Measurements from ENCODE around the gene LRP1B. TPM values are rescaled to one million over a fixed set of nuclear protein-coding genes. Genes with fewer than 3 reads are reported as not detected.

LRP1B gene
- total and polyA plus RNA-seq, 2 of the 8 experiments (the other 6 are each of a cell fraction or from before 2014, with no cell fraction given), result 0.03 TPM; not detected in 1

DNA sequence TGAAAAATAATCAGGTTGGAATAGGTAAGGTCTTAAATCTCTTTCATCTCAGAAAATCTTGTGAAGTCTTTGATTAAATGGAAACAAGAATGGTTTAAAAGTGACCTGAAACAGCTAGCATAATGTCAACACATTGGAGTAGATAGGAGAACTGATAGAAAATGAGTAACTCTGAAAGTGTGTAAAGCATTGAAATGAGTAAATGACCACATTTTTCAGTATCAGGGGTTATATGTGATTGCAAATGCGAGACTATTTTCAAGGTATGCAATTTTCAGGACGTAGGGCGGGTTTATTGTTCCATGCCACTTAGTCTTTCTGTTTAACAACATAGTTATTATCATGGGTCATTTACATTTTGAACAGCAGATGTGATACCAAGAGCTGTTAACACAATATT is 1383.2 kb downstream of the LRP1B start:
- FAIRE-seq, result no peak
- Histone ChIP-seq H2AFZ (ENCODE audit: low read length) (no peak overlapping the region), H4K91ac (replicated peaks; ENCODE audit: insufficient read length, low read length) (no peak overlapping the region)

More for the DNA sequence above, 1383.2 kb downstream of the LRP1B start:
- Histone ChIP-seq H4K8ac (ENCODE audit: extremely low read depth, insufficient read depth, low read length) (no peak overlapping the region), H4K20me1 (replicated peaks in 1 of 2; ENCODE audit: control insufficient read depth in 1 of 2, insufficient read depth in 2 of 2, low read length in 2 of 2) (no peaks in the 10 kb centered on the region), H3K23me2 (ENCODE audit: low read depth, low read length) (no peaks in the 10 kb centered on the region), H3K4me2 (ENCODE audit: insufficient read depth in 1 of 2, low read depth in 2 of 2, low read length in 2 of 2) (no peak overlapping the region), H3K27ac (ENCODE audit: low read depth, low read length) (no peak overlapping the region), H3K9me3 (ENCODE audit: insufficient read depth in 2 of 2, low read depth in 1 of 2, low read length in 1 of 2) (no peaks in the 10 kb centered on the region), H3K79me1 (ENCODE audit: low read depth, low read length) (no peaks in the 10 kb centered on the region), H2BK12ac (ENCODE audit: low read depth, low read length) (no peak overlapping the region), H3K36me3 (ENCODE audit: control insufficient read depth in 2 of 4, insufficient read depth in 4 of 4, low read length in 3 of 4) (no peaks in the 10 kb centered on the region), H3K27me3 (replicated peaks in 1 of 4; ENCODE audit: control insufficient read depth in 3 of 4, extremely low read depth in 1 of 4, insufficient read depth in 3 of 4, low read length in 3 of 4) (no peaks in the 10 kb centered on the region), H3K18ac (ENCODE audit: extremely low read depth, low read length) (no peak overlapping the region), H4K5ac (ENCODE audit: insufficient read length, low read depth, low read length) (no peak overlapping the region), H2BK15ac (ENCODE audit: low read length) (no peak overlapping the region), H3K14ac (ENCODE audit: insufficient read length) (no peak overlapping the region), H3K56ac (replicated peaks; ENCODE audit: insufficient read length, low read depth, low read length) (no peak overlapping the region), H3K4ac (replicated peaks; ENCODE audit: insufficient read length, low read depth, low read length) (no peak overlapping the region), H3K79me2 (ENCODE audit: control insufficient read depth in 1 of 2, insufficient read depth in 2 of 2, low read length in 2 of 2) (no peaks in the 10 kb centered on the region), H3K4me3 (ENCODE audit: extremely low read depth in 1 of 4, insufficient read depth in 2 of 4, low read depth in 3 of 4, low read length in 4 of 4) (no peak overlapping the region), H3K4me1 (replicated peaks in 1 of 4; ENCODE audit: control insufficient read depth in 3 of 4, insufficient read depth in 4 of 4, low read length in 3 of 4) (no peaks in the 10 kb centered on the region), H2BK120ac (replicated peaks; ENCODE audit: low read depth, low read length) (no peak overlapping the region), H3K9ac (replicated peaks in 1 of 4; ENCODE audit: extremely low read depth in 1 of 4, low read depth in 3 of 4, low read length in 3 of 4) (no peak overlapping the region), H2BK20ac (ENCODE audit: low read length) (no peak overlapping the region), H3K23ac (ENCODE audit: insufficient read length) (no peak overlapping the region), H2BK5ac (ENCODE audit: low read depth, low read length) (no peak overlapping the region), H2AK5ac (ENCODE audit: low read depth, low read length) (no peak overlapping the region)
- no peak for DNase-seq (ENCODE audit: low read depth in 1 of 2, low spot score in 2 of 2)
- 92% methylated on average over 3 of the region's 3 CpGs; no CpG with 5 or more reads in 1 of the 2 experiments for WGBS, 2 experiments (ENCODE audit: extremely low coverage in 1 of 2, insufficient coverage in 1 of 2, insufficient read length in 1 of 2, insufficient replicate concordance in 2 of 2, low coverage in 1 of 2, low lambda C conversion rate in 2 of 2, missing lambda C conversion rate in 1 of 2)
- ChIA-PET CTCF (ENCODE audit: partially characterized antibody) (interaction anchor here (1.2 kb wide), 1 partner anchor 10 kb away, joined by 3 read pairs; no protein-coding TSS in a partner anchor), POLR2A (ENCODE audit: partially characterized antibody) (no interaction called here)
- no peak for TF ChIP-seq ZNF274 (IDR thresholded peaks at IDR 0.05; ENCODE audit: borderline replicate concordance, extremely low read depth, low read length)
- TF ChIP-seq BACH1 (IDR thresholded peaks at IDR 0.05; ENCODE audit: low read length), result no peak
- TF ChIP-seq POLR2A (IDR thresholded peaks at IDR 0.05; ENCODE audit: control extremely low read depth in 1 of 2, low read depth in 2 of 2, low read length in 2 of 2), result no peak
- no peak for TF ChIP-seq RXRA (IDR thresholded peaks at IDR 0.05; ENCODE audit: insufficient read depth, low read depth, low read length)
- TF ChIP-seq GABPA (IDR thresholded peaks at IDR 0.05; ENCODE audit: borderline replicate concordance, insufficient read depth, low read length), result no peak
- no peak for TF ChIP-seq ASH2L (IDR thresholded peaks at IDR 0.05; ENCODE audit: low read length)
- TF ChIP-seq USF2 (IDR thresholded peaks at IDR 0.05; ENCODE audit: low read length), result no peak
- no peak for TF ChIP-seq E2F6 (IDR thresholded peaks at IDR 0.05)
- TF ChIP-seq ATF2 (IDR thresholded peaks at IDR 0.05; ENCODE audit: low read length), result no peak
- TF ChIP-seq RAD21 (IDR thresholded peaks at IDR 0.05 in 1 of 2, conservative IDR thresholded peaks at IDR 0.05 in 1 of 2; ENCODE audit: low read depth in 2 of 2, low read length in 2 of 2), result no peak
- no peak for TF ChIP-seq EGR1 (IDR thresholded peaks at IDR 0.05; ENCODE audit: borderline replicate concordance, low read depth, low read length)

All from H1 (cell line).